Glutamatergic neuron (in vitro differentiated cells): ENCODE results near the gene ZC3H7A. TPM values are rescaled to one million over a fixed set of nuclear protein-coding genes. Genes with fewer than 3 reads are reported as not detected.

ENCODE experiments used
- DNase-seq: peaks from one replicate; pipeline ENCODE4 v3.0.0; 2022
- H3K27ac Mint-ChIP-seq: one replicate; pipeline ENCODE4 v1.8.0; 2020; ENCODE audit warnings: mild to moderate bottlenecking, mixed read lengths, inconsistent platforms; ENCODE audit not compliant: unreplicated experiment
- H3K27me3 Mint-ChIP-seq: one replicate; pipeline ENCODE4 v1.8.0; 2020; ENCODE audit warnings: mild to moderate bottlenecking, moderate library complexity, mixed read lengths, inconsistent platforms; ENCODE audit not compliant: unreplicated experiment
- H3K36me3 Mint-ChIP-seq: one replicate; pipeline ENCODE4 v1.8.0; 2020; ENCODE audit warnings: mild to moderate bottlenecking, mixed read lengths, inconsistent platforms; ENCODE audit not compliant: unreplicated experiment
- H3K4me1 Mint-ChIP-seq: one replicate; pipeline ENCODE4 v1.8.0; 2020; ENCODE audit warnings: mild to moderate bottlenecking, low read depth, mixed read lengths, inconsistent platforms; ENCODE audit not compliant: unreplicated experiment
- H3K4me3 Mint-ChIP-seq: one replicate; pipeline ENCODE4 v1.8.0; 2020; ENCODE audit warnings: mild to moderate bottlenecking, mixed read lengths, inconsistent platforms; ENCODE audit not compliant: unreplicated experiment
- H3K9me3 Mint-ChIP-seq: one replicate; pipeline ENCODE4 v1.8.0; 2020; ENCODE audit warnings: mild to moderate bottlenecking, moderate library complexity, mixed read lengths, inconsistent platforms; ENCODE audit not compliant: unreplicated experiment
- CTCF ChIP-seq: fragments of 200-600 bp; sonication (generic); IDR thresholded peaks from one replicate; pipeline ENCODE4 v1.5.0; 2021; ENCODE audit not compliant: partially characterized antibody, unreplicated experiment
- total RNA-seq: library from RNA; stranded (reverse); fragmentation: NEBNext Ultra II Directional; extraction: Animal tissue kit (Norgen Biotek cat#: 25700); gene quantifications from one replicate; pipeline ENCODE4 v1.2.1, GENCODE V29; 2021; ENCODE audit not compliant: unreplicated experiment

The ZC3H7A gene
- total RNA-seq, 1 donor from 2014 or later = 87.7 TPM

GRCh38 chr16:11712122-11712521, 84.9 kb downstream of the ZC3H7A start:
- Mint-ChIP-seq H3K4me3 (no peak overlapping the region), H3K27me3 (peaks cover 2% of the 10 kb centered on the region), H3K36me3 (no peaks in the 10 kb centered on the region), H3K27ac (no peak overlapping the region), H3K9me3 (peaks cover 3% of the 10 kb centered on the region), H3K4me1 (peaks cover 4% of the 10 kb centered on the region)
- no peak for DNase-seq
- TF ChIP-seq CTCF = no peak

DNA sequence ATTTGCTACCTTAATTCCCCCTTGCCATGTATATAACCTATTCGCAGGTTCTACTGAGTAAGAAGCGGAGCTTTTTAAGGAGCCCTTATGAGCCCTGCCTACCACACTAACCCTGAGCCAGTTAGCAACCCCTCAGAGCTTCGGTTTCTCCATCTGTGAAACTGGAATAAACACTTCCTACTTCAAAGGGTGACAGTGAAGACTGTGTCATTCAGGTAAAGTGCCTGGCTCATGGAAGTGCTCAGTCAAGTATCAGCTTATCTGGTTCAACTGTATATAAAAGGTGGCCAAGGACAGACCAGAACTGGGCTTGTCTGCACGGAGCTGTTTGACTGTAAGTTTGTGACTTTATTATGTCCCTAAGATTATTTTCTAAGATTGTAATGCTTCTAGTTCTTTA, 85.4 kb downstream of the ZC3H7A start:
- no peak overlapping the region for H3K27ac Mint-ChIP-seq
- peaks cover 3% of the 10 kb centered on the region for H3K9me3 Mint-ChIP-seq
- no peak for DNase-seq
- no peaks in the 10 kb centered on the region for H3K36me3 Mint-ChIP-seq
- TF ChIP-seq CTCF = no peak
- H3K4me1 Mint-ChIP-seq = peaks cover 4% of the 10 kb centered on the region
- H3K27me3 Mint-ChIP-seq = peaks cover 2% of the 10 kb centered on the region
- no peak overlapping the region for H3K4me3 Mint-ChIP-seq

GRCh38 chr16:11708421-11708820, 88.6 kb downstream of the ZC3H7A start:
- peaks cover 3% of the 10 kb centered on the region for H3K9me3 Mint-ChIP-seq
- TF ChIP-seq CTCF = no peak
- peaks cover 6% of the 10 kb centered on the region for H3K4me1 Mint-ChIP-seq
- H3K27ac Mint-ChIP-seq = no peak overlapping the region
- no peak overlapping the region for H3K4me3 Mint-ChIP-seq
- H3K36me3 Mint-ChIP-seq = no peaks in the 10 kb centered on the region
- no peak for DNase-seq
- no peaks in the 10 kb centered on the region for H3K27me3 Mint-ChIP-seq

DNA sequence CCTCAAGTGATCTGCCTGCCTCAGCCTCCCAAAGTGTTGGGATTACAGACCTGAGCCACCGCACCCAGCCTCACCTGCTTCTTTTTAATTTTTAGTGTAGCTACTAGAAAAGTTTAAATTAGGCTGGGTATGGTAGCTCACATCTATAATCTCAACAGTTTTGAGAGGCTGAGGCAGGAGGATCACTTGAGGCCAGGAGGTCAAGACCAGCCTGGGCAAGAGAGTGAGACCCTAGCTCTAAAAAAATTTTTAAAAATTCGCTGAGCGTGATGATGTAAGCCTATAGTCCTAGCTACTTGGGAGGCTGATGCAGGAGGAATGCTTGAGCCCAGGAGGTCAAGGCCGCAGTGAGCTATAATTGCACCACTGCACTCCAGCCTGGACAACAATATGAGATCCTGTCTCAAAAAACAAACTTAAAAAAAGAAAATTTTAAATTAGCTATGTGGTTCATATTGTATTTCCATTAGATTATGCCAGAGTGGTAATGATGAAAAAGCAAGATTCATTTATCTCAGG, 89.3 kb downstream of the ZC3H7A start:
- no peak overlapping the region for H3K4me3 Mint-ChIP-seq
- no peaks in the 10 kb centered on the region for H3K27me3 Mint-ChIP-seq

More for the DNA sequence above, 89.3 kb downstream of the ZC3H7A start:
- Mint-ChIP-seq H3K9me3 (peaks cover 3% of the 10 kb centered on the region), H3K4me1 (peaks cover 6% of the 10 kb centered on the region), H3K36me3 (no peaks in the 10 kb centered on the region), H3K27ac (no peak overlapping the region)
- no peak for DNase-seq
- TF ChIP-seq CTCF = no peak
